ENCODE data around the gene UBN2. TPM values are rescaled to one million over a fixed set of nuclear protein-coding genes. Genes with fewer than 3 reads are reported as not detected.

The UBN2 gene
- total RNA-seq, 4 donors from 2014 or later, result 21.7 to 34.1 (median 22.5) TPM

- intact Hi-C loops (cut with DNase I; ENCODE audit: low total_unique reads), result no loop called here
- 0% methylated on average over 9 of the region's 9 CpGs for WGBS, 2 donors
- H3K4me3 ChIP-seq (ENCODE audit: low read depth, poor library complexity, severe bottlenecking), result peak overlapping the region; percentile 72
- TF ChIP-seq, protein P1, sequence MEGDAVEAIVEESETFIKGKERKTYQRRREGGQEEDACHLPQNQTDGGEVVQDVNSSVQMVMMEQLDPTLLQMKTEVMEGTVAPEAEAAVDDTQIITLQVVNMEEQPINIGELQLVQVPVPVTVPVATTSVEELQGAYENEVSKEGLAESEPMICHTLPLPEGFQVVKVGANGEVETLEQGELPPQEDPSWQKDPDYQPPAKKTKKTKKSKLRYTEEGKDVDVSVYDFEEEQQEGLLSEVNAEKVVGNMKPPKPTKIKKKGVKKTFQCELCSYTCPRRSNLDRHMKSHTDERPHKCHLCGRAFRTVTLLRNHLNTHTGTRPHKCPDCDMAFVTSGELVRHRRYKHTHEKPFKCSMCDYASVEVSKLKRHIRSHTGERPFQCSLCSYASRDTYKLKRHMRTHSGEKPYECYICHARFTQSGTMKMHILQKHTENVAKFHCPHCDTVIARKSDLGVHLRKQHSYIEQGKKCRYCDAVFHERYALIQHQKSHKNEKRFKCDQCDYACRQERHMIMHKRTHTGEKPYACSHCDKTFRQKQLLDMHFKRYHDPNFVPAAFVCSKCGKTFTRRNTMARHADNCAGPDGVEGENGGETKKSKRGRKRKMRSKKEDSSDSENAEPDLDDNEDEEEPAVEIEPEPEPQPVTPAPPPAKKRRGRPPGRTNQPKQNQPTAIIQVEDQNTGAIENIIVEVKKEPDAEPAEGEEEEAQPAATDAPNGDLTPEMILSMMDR (IDR thresholded peaks at IDR 0.05), result no peak
- TF ChIP-seq POLR2A (IDR thresholded peaks at IDR 0.05), result no peak
- DNase-seq (ENCODE audit: low spot score in 2 of 2), result no peak
These were observed 109.7 kb downstream of the UBN2 start for GRCh38 chr7:139340808-139341057.

GRCh38 chr7:139341058-139341775, 110.2 kb downstream of the UBN2 start, which contains the start of gene FMC1:
TSS of gene FMC1 (plus strand) at chr7:139341337. CDS start at chr7:139341385, 48 bp downstream.
- intact Hi-C loops (cut with DNase I; ENCODE audit: low total_unique reads), result no loop called here
- 0% methylated on average over 39 to 54 of the region's 54 CpGs for WGBS, 2 donors
- DNase-seq (ENCODE audit: low spot score in 2 of 2), result peak; percentile 94 to 98
- H3K4me3 ChIP-seq (ENCODE audit: low read depth, poor library complexity, severe bottlenecking), result peak within 1 kb of the TSS; percentile 72
- TF ChIP-seq, protein P1 (IDR thresholded peaks at IDR 0.05), result peak in 1 of 3 donors; percentile 44
- TF ChIP-seq POLR2A (IDR thresholded peaks at IDR 0.05), result peak in 1 of 2 donors; percentile 75

DNA sequence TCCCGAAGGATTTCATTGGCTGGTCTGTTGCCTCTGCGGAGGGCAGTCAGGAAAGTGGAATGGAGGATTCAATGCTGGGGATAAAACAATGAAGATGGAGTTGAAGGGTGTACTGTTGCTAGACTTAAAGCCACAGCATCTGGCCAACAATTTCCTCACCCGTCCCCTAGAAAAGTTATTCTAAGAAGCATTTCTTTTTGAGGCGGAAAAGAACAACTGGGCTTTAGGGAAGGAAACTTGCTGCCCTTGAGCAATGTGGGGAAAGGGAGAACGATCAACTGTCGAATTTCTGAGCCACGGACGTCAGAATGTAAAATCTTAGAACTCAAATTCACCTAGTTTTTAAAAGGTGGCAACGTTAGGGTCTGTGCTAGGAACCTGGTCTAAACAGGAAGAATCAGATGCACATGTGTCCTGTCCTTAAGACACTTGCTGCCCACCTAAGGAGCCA, 110.8 kb downstream of the UBN2 start:
- peak overlapping the region; percentile 72 for H3K4me3 ChIP-seq (ENCODE audit: low read depth, poor library complexity, severe bottlenecking)
- intact Hi-C loops (cut with DNase I; ENCODE audit: low total_unique reads), result no loop called here
- no peak for DNase-seq (ENCODE audit: low spot score in 2 of 2)
- TF ChIP-seq POLR2A (IDR thresholded peaks at IDR 0.05), result no peak
- TF ChIP-seq, protein P1 (IDR thresholded peaks at IDR 0.05), result no peak
- WGBS, 2 donors, result 0 to 1% methylated on average over 9 of the region's 9 CpGs

GRCh38 chr7:139345042-139345441, 114.0 kb downstream of the UBN2 start:
- H3K4me3 ChIP-seq (ENCODE audit: low read depth, poor library complexity, severe bottlenecking), result no peak overlapping the region
- WGBS, 2 donors, result 87 to 91% methylated on average over 1 of the region's 1 CpG
- DNase-seq (ENCODE audit: low spot score in 2 of 2), result no peak
- intact Hi-C loops (cut with DNase I; ENCODE audit: low total_unique reads), result no loop called here
- TF ChIP-seq POLR2A (IDR thresholded peaks at IDR 0.05), result no peak

DNA sequence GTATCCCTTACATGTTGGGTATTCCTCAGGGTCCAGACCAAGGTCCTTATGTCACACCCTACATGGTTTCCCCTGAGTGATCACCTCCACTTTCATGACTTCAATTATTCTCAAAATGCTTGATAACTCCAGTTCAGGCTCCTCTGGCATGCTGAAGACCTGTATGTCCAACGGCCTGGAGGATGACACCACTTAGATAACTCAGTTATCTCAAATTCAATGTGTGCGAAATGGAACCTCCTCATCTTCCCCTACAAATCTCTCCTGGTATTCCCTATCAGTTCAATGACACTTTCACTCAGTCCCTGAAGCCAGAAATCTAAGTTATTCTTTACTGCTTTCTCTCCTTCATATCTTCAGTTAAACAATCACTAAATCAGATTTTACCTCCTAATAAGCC, 120.0 kb downstream of the UBN2 start:
- H3K4me3 ChIP-seq (ENCODE audit: low read depth, poor library complexity, severe bottlenecking), result no peak overlapping the region
- intact Hi-C loops (cut with DNase I; ENCODE audit: low total_unique reads), result no loop called here
- no peak for DNase-seq (ENCODE audit: low spot score in 2 of 2)
- TF ChIP-seq POLR2A (IDR thresholded peaks at IDR 0.05), result no peak
- TF ChIP-seq, protein P1 (IDR thresholded peaks at IDR 0.05), result no peak
- 95 to 100% methylated on average over 2 of the region's 2 CpGs for WGBS, 2 donors

GRCh38 chr7:139354729-139355128, 123.7 kb downstream of the UBN2 start:
- H3K4me3 ChIP-seq (ENCODE audit: low read depth, poor library complexity, severe bottlenecking), result no peak overlapping the region
- TF ChIP-seq POLR2A (IDR thresholded peaks at IDR 0.05), result no peak
- TF ChIP-seq, protein P1 (IDR thresholded peaks at IDR 0.05), result no peak
- WGBS, 2 donors, result 93 to 97% methylated on average over 2 of the region's 2 CpGs
- intact Hi-C loops (cut with DNase I; ENCODE audit: low total_unique reads), result no loop called here
- DNase-seq (ENCODE audit: low spot score in 2 of 2), result no peak

All from lower leg skin (tissue), 4 donors.